ENCODE measurements around the gene CHIA. TPM values are rescaled to one million over a fixed set of nuclear protein-coding genes. Genes with fewer than 3 reads are reported as not detected.

CHIA gene
- total RNA-seq, 6 donors from 2014 or later: 1.1 to 207 (median 18.9) TPM; not detected in 1

DNA sequence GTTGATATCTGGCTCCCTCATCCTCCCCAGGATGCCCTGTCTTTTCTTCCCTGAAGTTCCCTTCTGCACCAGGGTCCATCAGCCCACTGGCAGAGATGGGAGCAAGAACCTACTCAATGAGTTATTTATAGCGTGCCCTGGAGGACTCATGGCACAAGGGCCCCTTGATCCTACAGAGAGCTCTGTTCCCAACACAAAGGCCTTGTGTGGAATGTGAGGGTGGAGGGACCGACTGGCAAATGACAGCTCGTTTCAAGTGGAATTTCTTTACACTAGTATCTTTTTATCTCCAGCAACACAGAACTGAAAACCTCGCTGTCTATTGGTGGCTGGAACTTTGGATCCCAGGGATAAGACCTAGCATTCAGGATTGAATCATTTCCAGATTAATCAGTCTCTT is 40.7 kb upstream of the CHIA start:
- no peaks in the 10 kb centered on the region for H3K36me3 ChIP-seq
- no peaks in the 10 kb centered on the region for H3K4me1 ChIP-seq
- TF ChIP-seq POLR2A (IDR thresholded peaks at IDR 0.05): no peak
- TF ChIP-seq EP300 (IDR thresholded peaks at IDR 0.05): no peak
- TF ChIP-seq, protein P1, sequence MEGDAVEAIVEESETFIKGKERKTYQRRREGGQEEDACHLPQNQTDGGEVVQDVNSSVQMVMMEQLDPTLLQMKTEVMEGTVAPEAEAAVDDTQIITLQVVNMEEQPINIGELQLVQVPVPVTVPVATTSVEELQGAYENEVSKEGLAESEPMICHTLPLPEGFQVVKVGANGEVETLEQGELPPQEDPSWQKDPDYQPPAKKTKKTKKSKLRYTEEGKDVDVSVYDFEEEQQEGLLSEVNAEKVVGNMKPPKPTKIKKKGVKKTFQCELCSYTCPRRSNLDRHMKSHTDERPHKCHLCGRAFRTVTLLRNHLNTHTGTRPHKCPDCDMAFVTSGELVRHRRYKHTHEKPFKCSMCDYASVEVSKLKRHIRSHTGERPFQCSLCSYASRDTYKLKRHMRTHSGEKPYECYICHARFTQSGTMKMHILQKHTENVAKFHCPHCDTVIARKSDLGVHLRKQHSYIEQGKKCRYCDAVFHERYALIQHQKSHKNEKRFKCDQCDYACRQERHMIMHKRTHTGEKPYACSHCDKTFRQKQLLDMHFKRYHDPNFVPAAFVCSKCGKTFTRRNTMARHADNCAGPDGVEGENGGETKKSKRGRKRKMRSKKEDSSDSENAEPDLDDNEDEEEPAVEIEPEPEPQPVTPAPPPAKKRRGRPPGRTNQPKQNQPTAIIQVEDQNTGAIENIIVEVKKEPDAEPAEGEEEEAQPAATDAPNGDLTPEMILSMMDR (IDR thresholded peaks at IDR 0.05): no peak
- TF ChIP-seq POLR2AphosphoS5 (IDR thresholded peaks at IDR 0.05): no peak
- no peak for ATAC-seq (ENCODE audit: low FRiP score in 2 of 2)
- 59 to 64% methylated on average over 4 of the region's 4 CpGs for WGBS, 2 donors
- no peak for DNase-seq
- H3K27me3 ChIP-seq: no peaks in the 10 kb centered on the region
- no peak overlapping the region for H3K27ac ChIP-seq
- H3K4me3 ChIP-seq: no peak overlapping the region
- H3K9me3 ChIP-seq: no peaks in the 10 kb centered on the region

DNA sequence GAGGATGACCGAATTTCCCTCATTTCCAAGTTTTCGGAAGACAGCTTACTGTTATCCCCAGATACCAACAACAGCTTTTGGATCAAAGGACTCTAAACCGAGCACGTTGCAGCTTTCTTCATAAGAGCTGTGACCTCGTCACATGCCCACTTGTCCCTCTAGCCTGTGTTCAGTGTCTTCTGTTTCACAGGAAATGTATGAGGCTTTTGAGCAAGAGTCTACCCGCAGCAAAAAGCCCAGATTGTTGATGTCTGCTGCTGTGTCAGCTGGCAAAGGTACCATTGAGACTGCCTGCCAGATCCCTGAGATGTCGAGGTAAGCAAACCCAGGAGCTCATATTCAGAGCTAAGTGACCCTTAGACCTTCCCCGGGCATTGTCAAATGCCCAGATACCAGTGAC is 39.1 kb upstream of the CHIA start:
- no peak for DNase-seq
- no peak for TF ChIP-seq POLR2A (IDR thresholded peaks at IDR 0.05)
- TF ChIP-seq, protein P1 (IDR thresholded peaks at IDR 0.05): no peak
- TF ChIP-seq POLR2AphosphoS5 (IDR thresholded peaks at IDR 0.05): no peak
- no peak for TF ChIP-seq EP300 (IDR thresholded peaks at IDR 0.05)
- WGBS, 2 donors: 73 to 79% methylated on average over 8 of the region's 8 CpGs
- Histone ChIP-seq H3K27me3 (no peaks in the 10 kb centered on the region), H3K4me1 (peaks cover 0 to 4% (median 0%) of the 10 kb centered on the region in 4 donors), H3K9me3 (no peaks in the 10 kb centered on the region), H3K36me3 (no peaks in the 10 kb centered on the region), H3K27ac (no peak overlapping the region), H3K4me3 (no peak overlapping the region)
- no peak for ATAC-seq (ENCODE audit: low FRiP score in 2 of 2)

DNA sequence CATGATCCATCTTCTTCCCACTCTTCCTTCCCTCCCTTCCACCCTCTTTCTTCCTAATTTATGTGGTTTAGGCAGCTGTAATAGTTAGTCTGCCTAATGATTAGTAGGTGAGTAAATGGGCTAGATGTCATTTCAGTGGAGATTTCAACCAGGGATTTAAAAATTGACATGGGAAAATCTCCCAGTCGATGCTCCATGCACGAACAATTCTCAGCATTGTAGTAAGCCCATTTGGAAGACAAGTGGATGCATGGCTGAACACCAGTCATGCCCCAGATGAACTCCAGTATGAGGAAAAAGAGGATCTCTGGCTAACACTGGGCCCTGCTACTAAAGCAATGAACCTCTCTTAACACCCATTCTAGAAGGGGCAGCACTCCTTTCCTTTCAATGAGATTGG is 37.9 kb upstream of the CHIA start:
- TF ChIP-seq EP300 (IDR thresholded peaks at IDR 0.05) (no peak), POLR2AphosphoS5 (IDR thresholded peaks at IDR 0.05) (no peak), POLR2A (IDR thresholded peaks at IDR 0.05) (no peak)
- TF ChIP-seq, protein P1 (IDR thresholded peaks at IDR 0.05): no peak
- H3K27ac ChIP-seq: no peak overlapping the region
- no peaks in the 10 kb centered on the region for H3K36me3 ChIP-seq
- H3K4me3 ChIP-seq: no peak overlapping the region
- no peak for DNase-seq
- no peaks in the 10 kb centered on the region for H3K9me3 ChIP-seq
- H3K27me3 ChIP-seq: no peaks in the 10 kb centered on the region
- no peak for ATAC-seq (ENCODE audit: low FRiP score in 2 of 2)
- peaks cover 0 to 7% (median 0%) of the 10 kb centered on the region in 4 donors for H3K4me1 ChIP-seq
- WGBS, 2 donors: 95 to 98% methylated on average over 2 of the region's 2 CpGs

DNA sequence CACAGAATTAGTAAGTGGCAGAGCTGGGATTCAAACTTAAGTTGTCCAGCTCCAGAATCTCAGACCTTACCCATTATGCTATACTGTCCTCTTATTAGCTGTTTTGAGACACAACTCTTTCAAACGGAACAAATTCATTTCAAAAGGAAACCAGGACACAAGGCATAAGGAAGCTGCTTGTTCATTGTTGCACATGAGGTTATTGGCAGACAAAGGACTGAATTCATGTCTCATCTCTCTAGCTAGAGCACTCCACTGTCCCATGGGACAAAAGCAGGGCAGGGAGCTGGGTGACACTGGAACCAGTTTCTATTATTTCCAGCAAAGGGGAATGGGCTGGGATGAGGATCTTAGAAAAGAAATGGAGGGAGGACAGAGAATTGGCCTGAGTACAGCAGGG is 36.8 kb upstream of the CHIA start:
- no peak overlapping the region for H3K4me3 ChIP-seq
- H3K36me3 ChIP-seq: no peaks in the 10 kb centered on the region
- 77 to 86% methylated on average over 1 of the region's 1 CpG for WGBS, 2 donors
- TF ChIP-seq EP300 (IDR thresholded peaks at IDR 0.05) (no peak), POLR2A (IDR thresholded peaks at IDR 0.05) (no peak), POLR2AphosphoS5 (IDR thresholded peaks at IDR 0.05) (no peak)
- TF ChIP-seq, protein P1 (IDR thresholded peaks at IDR 0.05): no peak
- H3K27ac ChIP-seq: no peak overlapping the region
- ATAC-seq (ENCODE audit: low FRiP score in 2 of 2) (no peak), DNase-seq (no peak)
- no peaks in the 10 kb centered on the region for H3K9me3 ChIP-seq
- H3K4me1 ChIP-seq: peaks cover 0 to 7% (median 0%) of the 10 kb centered on the region in 4 donors
- no peaks in the 10 kb centered on the region for H3K27me3 ChIP-seq

DNA sequence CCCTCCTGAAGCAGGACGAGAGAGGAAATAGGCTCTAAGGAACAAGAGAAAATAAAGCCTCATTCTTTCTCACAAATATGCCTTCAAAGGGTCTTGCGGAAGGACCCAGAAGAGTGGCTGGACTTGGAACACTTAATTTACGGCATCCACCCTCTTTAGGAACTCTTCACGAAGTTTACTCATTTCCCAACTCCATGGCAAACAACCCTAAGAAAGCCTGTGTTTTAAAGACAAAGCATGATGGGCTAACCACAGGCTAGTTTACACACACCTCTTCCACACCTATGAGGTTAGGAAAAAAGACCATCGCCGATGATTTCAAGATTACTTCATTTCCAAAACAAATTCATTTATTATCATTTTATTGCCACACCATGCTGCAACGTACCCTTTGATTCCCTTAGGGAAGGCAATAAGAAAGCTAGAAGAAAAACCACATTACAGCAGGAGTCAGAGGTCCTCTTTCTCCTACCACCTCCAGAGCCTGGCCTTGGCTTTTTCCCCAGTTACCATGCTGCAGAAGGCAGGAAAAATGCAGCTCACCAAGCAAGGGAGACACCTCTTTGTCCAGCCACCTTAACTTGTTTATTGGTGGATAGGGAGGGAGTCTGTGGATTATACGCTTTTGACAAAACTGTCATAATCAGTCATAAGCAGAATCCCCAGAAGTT is 33.5 kb upstream of the CHIA start:
- peak in 1 of 2 donors; percentile 23 for DNase-seq
- peak in 1 of 2 donors; percentile 31 for ATAC-seq (ENCODE audit: low FRiP score in 2 of 2)
- peak overlapping the region in 1 of 4 donors; percentile 35 for H3K27ac ChIP-seq
- no peaks in the 10 kb centered on the region for H3K9me3 ChIP-seq
- no peaks in the 10 kb centered on the region for H3K27me3 ChIP-seq
- no peak for TF ChIP-seq EP300 (IDR thresholded peaks at IDR 0.05)
- TF ChIP-seq, protein P1 (IDR thresholded peaks at IDR 0.05): no peak
- no peak for TF ChIP-seq POLR2A (IDR thresholded peaks at IDR 0.05)
- no peak for TF ChIP-seq POLR2AphosphoS5 (IDR thresholded peaks at IDR 0.05)
- 66 to 70% methylated on average over 8 of the region's 8 CpGs for WGBS, 2 donors
- H3K4me3 ChIP-seq: no peak overlapping the region
- peaks cover 0 to 7% (median 0%) of the 10 kb centered on the region in 4 donors for H3K4me1 ChIP-seq
- H3K36me3 ChIP-seq: no peaks in the 10 kb centered on the region
